Vagina (tissue), 2 donors: ENCODE measurements around the gene ITPR1.

ENCODE experiments used
- POLR2A ChIP-seq, 2 donors: fragments of 450-650 bp; IDR thresholded peaks; one replicate each; pipeline ENCODE4 v1.6.1; 2017; ENCODE audit warnings: antibody characterized with exemption in 2 of 2, mild to moderate bottlenecking in 2 of 2, moderate library complexity in 2 of 2
- POLR2AphosphoS5 ChIP-seq, 2 donors: sonication (generic); formaldehyde crosslinking; IDR thresholded peaks; one replicate each; pipeline ENCODE4 v1.9.0; 2017; ENCODE audit warnings: antibody characterized with exemption in 2 of 2, mild to moderate bottlenecking in 2 of 2, low read depth in 1 of 2; ENCODE audit not compliant: insufficient read depth in 1 of 2
- TF ChIP-seq, protein P1 (sequence below), 3 experiments: fragments of 450-650 bp in 2 of 3; fragments of 200-600 bp in 1 of 3; sonication (generic) in 1 of 3; IDR thresholded peaks; one replicate each; pipeline ENCODE4 v1.5.1; 2017 to 2019; ENCODE audit warnings: antibody characterized with exemption in 3 of 3, mild to moderate bottlenecking in 2 of 3, moderate library complexity in 2 of 3

DNA sequence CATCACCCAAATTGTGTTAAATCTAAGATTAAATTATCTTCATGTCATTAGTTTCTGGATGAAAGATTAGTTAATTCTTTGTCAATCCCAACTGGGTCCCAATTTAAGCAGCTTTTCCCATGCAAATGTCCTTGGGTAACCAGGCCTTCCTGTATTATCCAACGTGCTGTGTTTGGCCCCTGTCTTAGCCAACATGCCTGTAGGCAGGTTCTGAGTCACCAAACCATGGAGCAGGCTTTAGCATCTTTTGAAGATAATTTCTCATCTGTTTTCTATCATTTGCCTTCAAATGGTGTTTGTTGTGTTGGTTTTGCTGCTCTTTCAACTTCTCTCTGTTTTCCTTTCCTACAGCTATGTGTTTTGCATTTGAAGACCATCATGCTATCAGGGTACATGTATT lies 216.2 kb downstream of the ITPR1 start:
- TF ChIP-seq, protein P1, sequence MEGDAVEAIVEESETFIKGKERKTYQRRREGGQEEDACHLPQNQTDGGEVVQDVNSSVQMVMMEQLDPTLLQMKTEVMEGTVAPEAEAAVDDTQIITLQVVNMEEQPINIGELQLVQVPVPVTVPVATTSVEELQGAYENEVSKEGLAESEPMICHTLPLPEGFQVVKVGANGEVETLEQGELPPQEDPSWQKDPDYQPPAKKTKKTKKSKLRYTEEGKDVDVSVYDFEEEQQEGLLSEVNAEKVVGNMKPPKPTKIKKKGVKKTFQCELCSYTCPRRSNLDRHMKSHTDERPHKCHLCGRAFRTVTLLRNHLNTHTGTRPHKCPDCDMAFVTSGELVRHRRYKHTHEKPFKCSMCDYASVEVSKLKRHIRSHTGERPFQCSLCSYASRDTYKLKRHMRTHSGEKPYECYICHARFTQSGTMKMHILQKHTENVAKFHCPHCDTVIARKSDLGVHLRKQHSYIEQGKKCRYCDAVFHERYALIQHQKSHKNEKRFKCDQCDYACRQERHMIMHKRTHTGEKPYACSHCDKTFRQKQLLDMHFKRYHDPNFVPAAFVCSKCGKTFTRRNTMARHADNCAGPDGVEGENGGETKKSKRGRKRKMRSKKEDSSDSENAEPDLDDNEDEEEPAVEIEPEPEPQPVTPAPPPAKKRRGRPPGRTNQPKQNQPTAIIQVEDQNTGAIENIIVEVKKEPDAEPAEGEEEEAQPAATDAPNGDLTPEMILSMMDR (IDR thresholded peaks at IDR 0.05), result no peak
- TF ChIP-seq POLR2AphosphoS5 (IDR thresholded peaks at IDR 0.05; ENCODE audit: insufficient read depth in 1 of 2, low read depth in 1 of 2) (no peak), POLR2A (IDR thresholded peaks at IDR 0.05) (no peak)
